OCI-LY3 (cell line): ENCODE results near the gene KDM6A.

ENCODE experiments used
- CTCF ChIP-seq: fragments of 200-600, 300-600 bp; sonication (generic); IDR thresholded peaks from 2 replicates; pipeline ENCODE4 v1.5.1; 2014; ENCODE audit warnings: antibody characterized with exemption, low read length, low read depth
- EZH2phosphoT487 ChIP-seq: fragments of 200-600 bp; shearing (Covaris generic); IDR thresholded peaks from 2 replicates; pipeline ENCODE4 v1.6.1; 2018; ENCODE audit warnings: antibody characterized with exemption, mixed run types, low read depth

GRCh38 chrX:44882635-44883034, 9.6 kb downstream of the KDM6A start:
- no peak for TF ChIP-seq CTCF
- no peak for TF ChIP-seq EZH2phosphoT487
